KOPT-K1 (cell line): ENCODE measurements around the gene DNMT3A.

ENCODE experiments used
- H3K27ac ChIP-seq: fragments of 200-600 bp; sonication (generic); 2 replicates; pipeline ENCODE4 v1.5.1; 2016; ENCODE audit warnings: antibody characterized with exemption, mild to moderate bottlenecking, low read depth, low read length; ENCODE audit not compliant: poor library complexity, severe bottlenecking
- H3K36me3 ChIP-seq: fragments of 200-600 bp; sonication (generic); 2 replicates; pipeline ENCODE4 v1.5.1; 2017; ENCODE audit warnings: antibody characterized with exemption, mild to moderate bottlenecking, low read length, moderate library complexity; ENCODE audit not compliant: insufficient read depth
- H3K9me3 ChIP-seq: fragments of 200-600 bp; sonication (generic); 2 replicates; pipeline ENCODE4 v1.5.1; 2017; ENCODE audit warnings: antibody characterized with exemption, low read length, mild to moderate bottlenecking; ENCODE audit not compliant: insufficient read depth, poor library complexity, severe bottlenecking

DNMT3A gene

DNA sequence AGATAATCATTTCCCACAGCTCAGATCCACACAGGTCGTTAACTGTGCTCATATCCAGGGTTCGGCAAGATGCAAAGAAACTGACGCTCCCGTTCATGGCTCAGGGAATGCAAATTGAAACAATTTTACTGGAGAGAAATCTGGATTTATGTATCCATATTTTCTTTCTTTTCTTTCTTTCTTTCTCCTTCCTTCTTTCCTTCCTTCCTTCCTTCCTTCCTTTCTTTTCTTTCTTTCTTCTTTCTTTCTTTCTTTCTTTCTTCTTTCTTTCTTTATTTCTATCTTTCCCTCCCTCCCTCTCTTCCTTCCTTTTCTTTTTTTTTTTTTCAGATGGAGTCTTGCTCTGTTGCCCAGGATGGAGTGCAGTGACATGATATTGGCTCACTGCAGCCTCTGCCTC, 153.3 kb downstream of the DNMT3A start:
- Histone ChIP-seq H3K27ac (no peak overlapping the region), H3K9me3 (no peaks in the 10 kb centered on the region), H3K36me3 (no peaks in the 10 kb centered on the region)

DNA sequence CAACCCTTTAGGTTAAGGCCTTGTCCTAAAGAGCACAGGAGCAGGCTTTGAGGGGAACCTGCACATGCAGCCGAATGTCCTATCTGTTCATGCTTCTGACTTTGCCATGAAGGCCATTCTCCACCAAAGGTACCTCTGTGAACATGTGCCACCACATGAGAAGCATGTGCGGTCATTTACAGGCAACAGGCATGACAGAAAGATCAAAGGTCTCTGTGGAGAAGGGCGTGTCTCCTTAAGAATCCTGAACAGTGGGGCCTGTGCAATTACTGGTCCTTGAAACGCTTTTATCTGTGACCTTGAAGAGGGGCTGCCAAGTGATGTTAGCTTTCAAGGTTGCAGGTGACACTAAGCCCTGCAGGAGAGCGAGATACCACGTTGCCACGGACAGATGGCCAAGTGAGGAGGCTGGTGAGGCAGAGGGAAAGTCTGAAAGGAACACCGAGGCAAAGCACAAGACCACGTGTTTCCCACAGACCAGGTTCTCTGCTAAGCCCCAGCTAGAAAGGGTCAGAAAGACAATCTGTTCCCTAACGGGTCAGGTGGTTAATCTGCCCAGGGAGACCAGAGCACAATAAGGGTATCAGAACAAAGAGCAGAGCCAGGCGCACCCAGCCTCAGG, 153.9 kb downstream of the DNMT3A start:
- Histone ChIP-seq H3K36me3 (no peaks in the 10 kb centered on the region), H3K9me3 (no peaks in the 10 kb centered on the region), H3K27ac (no peak overlapping the region)

DNA sequence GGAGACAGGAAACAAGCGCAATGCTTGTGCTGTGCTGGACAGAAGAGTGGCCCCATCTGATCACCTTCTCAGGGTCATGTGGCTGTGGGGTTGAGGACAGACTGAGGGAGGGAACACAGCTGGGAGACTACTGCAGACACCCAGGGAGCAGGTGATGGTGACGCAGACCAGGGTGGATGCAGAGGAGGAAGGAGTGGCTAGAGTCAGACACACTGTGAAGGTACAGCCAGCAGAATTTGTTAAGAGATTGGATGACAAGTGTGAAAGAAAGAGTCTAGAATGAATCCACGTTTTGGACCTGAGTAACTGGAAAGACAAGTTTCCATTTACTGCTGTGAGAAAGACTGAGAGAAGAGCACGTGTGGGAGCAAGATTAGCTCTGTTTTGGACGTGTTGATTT, 157.5 kb downstream of the DNMT3A start:
- Histone ChIP-seq H3K27ac (no peak overlapping the region), H3K9me3 (no peaks in the 10 kb centered on the region), H3K36me3 (no peaks in the 10 kb centered on the region)

DNA sequence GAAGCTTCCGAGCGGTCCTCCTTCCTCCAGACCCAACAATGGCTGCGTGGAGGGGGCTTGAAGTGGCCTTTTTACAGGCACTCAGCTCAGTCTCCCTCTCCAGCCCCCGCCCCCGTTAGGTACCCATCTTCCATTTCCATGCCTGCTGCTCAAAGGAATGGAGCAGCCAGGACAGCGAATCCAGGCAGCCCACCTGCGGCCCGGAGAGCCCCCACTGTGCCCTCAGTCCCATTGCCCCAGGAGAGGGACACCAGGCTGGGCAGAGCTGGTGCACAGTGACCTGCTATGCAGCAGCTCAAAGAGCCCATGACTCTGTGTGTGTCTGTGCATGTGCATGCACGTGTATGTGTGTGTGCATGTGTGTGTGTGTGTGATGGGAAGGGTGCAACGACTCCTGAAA, 162.7 kb downstream of the DNMT3A start:
- Histone ChIP-seq H3K27ac (no peak overlapping the region), H3K9me3 (no peaks in the 10 kb centered on the region), H3K36me3 (no peaks in the 10 kb centered on the region)
